Ascending aorta (tissue), 2 donors: ENCODE results near the gene GRIA1. TPM values are rescaled to one million over a fixed set of nuclear protein-coding genes. Genes with fewer than 3 reads are reported as not detected.

Experiments used
- DNase-seq, 2 donors: peaks; one replicate each; pipeline ENCODE4 v3.0.0-alpha.2; 2019; ENCODE audit warnings: low spot score in 2 of 2
- H3K27ac ChIP-seq, 2 donors: fragments of 200-600 bp; sonication (generic); one replicate each; pipeline ENCODE4 v1.5.1; 2016 to 2017; ENCODE audit warnings: mild to moderate bottlenecking in 1 of 2
- H3K27me3 ChIP-seq: fragments of 200-600 bp; sonication (generic); one replicate; pipeline ENCODE4 v1.5.1; 2017
- H3K36me3 ChIP-seq, 2 donors: fragments of 200-600 bp; sonication (generic); one replicate each; pipeline ENCODE4 v1.5.1; 2016
- H3K4me1 ChIP-seq, 2 donors: fragments of 200-600 bp; sonication (generic); one replicate each; pipeline ENCODE4 v1.5.1; 2016 to 2017; ENCODE audit warnings: mild to moderate bottlenecking in 1 of 2
- H3K4me3 ChIP-seq, 2 donors: fragments of 200-600 bp; sonication (generic); one replicate each; pipeline ENCODE4 v1.5.1; 2016 to 2017; ENCODE audit warnings: mild to moderate bottlenecking in 1 of 2
- H3K9me3 ChIP-seq, 2 donors: fragments of 200-600 bp; sonication (generic); one replicate each; pipeline ENCODE4 v1.5.1; 2016
- intact Hi-C: fragments of 100-400 bp; cut with DNase I; formaldehyde crosslinking; loops from one replicate; pipeline ENCODE4 v1.15.1; 2023
- total RNA-seq: library from RNA; depleted of rRNA; stranded (reverse); fragments of >200 nt; gene quantifications from one replicate; pipeline ENCODE4 v1.1.0, GENCODE V29; 2016
- TF ChIP-seq, protein P1 (sequence below), 3 experiments: fragments of 200-600 bp in 2 of 3; fragments of 450-650 bp in 1 of 3; sonication (generic) in 2 of 3; IDR thresholded peaks; one replicate each; pipeline ENCODE4 v1.5.1; 2016 to 2019; ENCODE audit warnings: antibody characterized with exemption in 3 of 3, mild to moderate bottlenecking in 1 of 3, moderate library complexity in 1 of 3

Gene GRIA1
- total RNA-seq, 1 donor from 2014 or later, result 7.0 TPM

GRCh38 chr5:153770066-153770465 is 279.6 kb downstream of the GRIA1 start:
- H3K27me3 ChIP-seq, result no peaks in the 10 kb centered on the region
- no peak overlapping the region for H3K27ac ChIP-seq
- intact Hi-C loops, result no loop called here
- no peak overlapping the region for H3K4me3 ChIP-seq
- H3K36me3 ChIP-seq, result no peaks in the 10 kb centered on the region
- H3K4me1 ChIP-seq, result no peaks in the 10 kb centered on the region
- H3K9me3 ChIP-seq, result no peaks in the 10 kb centered on the region
- DNase-seq, result no peak
- TF ChIP-seq, protein P1, sequence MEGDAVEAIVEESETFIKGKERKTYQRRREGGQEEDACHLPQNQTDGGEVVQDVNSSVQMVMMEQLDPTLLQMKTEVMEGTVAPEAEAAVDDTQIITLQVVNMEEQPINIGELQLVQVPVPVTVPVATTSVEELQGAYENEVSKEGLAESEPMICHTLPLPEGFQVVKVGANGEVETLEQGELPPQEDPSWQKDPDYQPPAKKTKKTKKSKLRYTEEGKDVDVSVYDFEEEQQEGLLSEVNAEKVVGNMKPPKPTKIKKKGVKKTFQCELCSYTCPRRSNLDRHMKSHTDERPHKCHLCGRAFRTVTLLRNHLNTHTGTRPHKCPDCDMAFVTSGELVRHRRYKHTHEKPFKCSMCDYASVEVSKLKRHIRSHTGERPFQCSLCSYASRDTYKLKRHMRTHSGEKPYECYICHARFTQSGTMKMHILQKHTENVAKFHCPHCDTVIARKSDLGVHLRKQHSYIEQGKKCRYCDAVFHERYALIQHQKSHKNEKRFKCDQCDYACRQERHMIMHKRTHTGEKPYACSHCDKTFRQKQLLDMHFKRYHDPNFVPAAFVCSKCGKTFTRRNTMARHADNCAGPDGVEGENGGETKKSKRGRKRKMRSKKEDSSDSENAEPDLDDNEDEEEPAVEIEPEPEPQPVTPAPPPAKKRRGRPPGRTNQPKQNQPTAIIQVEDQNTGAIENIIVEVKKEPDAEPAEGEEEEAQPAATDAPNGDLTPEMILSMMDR (IDR thresholded peaks at IDR 0.05), result no peak

- TF ChIP-seq, protein P1 (IDR thresholded peaks at IDR 0.05), result no peak
- Histone ChIP-seq H3K36me3 (no peaks in the 10 kb centered on the region), H3K4me1 (no peaks in the 10 kb centered on the region), H3K27me3 (no peaks in the 10 kb centered on the region), H3K9me3 (no peaks in the 10 kb centered on the region), H3K27ac (no peak overlapping the region), H3K4me3 (no peak overlapping the region)
- intact Hi-C loops, result no loop called here
- no peak for DNase-seq
Measured at GRCh38 chr5:153774686-153775085, 284.2 kb downstream of the GRIA1 start.

DNA sequence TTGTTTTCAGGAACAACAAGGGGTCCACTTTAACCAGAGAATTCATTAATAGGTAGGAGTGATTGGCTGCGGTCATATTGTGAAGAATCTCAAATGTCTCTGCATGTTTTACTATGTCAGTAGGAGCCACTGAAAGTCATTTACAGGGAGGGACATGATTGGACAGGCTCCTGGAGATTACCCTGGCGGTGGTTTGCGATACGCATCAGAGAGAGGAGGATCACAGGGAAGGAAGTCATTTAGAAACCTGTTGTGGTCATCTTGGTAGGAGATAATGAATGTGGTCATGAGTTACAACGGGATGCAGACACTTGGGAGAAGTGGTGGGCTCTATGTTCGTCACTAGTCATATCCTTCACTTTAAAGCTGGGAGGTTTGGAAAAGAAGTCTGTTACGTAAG is 285.5 kb downstream of the GRIA1 start:
- Histone ChIP-seq H3K9me3 (no peaks in the 10 kb centered on the region), H3K4me3 (no peak overlapping the region), H3K27ac (no peak overlapping the region), H3K4me1 (no peaks in the 10 kb centered on the region), H3K27me3 (no peaks in the 10 kb centered on the region), H3K36me3 (no peaks in the 10 kb centered on the region)
- TF ChIP-seq, protein P1 (IDR thresholded peaks at IDR 0.05), result no peak
- DNase-seq, result no peak
- intact Hi-C loops, result no loop called here

DNA sequence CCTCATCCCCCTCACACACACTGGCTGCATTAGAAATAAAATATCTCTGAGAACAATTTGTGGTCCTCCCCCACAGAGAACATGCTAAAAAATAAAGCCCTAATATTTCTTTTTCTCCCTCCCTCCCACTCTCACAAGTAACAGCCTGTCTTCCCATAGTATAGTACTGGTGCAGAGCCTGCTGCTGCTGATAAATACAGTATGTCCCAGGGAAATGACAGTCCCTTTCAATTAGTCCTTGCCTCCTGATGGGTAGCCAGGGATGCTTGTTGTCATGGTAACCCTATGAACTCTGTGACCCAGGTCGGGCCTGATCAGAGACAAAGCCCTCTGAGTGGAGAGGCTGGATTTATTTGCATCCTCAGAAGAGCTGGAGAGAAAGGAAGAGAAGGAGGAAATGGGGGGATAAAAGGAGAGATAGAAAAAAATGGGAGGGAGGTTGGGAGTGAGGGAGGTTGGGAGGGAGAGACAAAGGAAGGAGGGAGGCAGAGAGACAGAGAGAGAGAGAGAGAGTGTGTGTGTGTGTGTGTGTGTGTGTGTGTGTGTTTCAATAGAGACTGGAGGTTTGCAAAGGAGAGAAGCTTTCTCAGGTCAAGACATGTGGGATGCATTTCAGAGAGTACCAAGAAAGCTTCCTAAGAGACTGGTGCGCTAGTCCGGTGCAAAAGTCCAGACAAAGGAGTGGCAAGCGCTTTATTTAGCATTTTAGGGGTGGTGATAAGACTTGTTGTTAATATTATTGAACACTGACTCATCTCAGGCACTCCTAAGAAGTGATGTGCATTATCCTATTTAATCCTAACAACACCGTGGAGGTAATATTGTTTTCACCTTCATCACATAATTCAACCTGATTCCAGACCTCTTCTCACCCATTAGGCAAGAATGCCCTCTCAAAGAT is 287.5 kb downstream of the GRIA1 start:
- H3K4me3 ChIP-seq, result no peak overlapping the region
- H3K9me3 ChIP-seq, result no peaks in the 10 kb centered on the region
- no peaks in the 10 kb centered on the region for H3K4me1 ChIP-seq
- H3K27me3 ChIP-seq, result no peaks in the 10 kb centered on the region
- TF ChIP-seq, protein P1 (IDR thresholded peaks at IDR 0.05), result no peak
- intact Hi-C loops, result no loop called here
- H3K36me3 ChIP-seq, result no peaks in the 10 kb centered on the region
- DNase-seq, result no peak
- H3K27ac ChIP-seq, result no peak overlapping the region

DNA sequence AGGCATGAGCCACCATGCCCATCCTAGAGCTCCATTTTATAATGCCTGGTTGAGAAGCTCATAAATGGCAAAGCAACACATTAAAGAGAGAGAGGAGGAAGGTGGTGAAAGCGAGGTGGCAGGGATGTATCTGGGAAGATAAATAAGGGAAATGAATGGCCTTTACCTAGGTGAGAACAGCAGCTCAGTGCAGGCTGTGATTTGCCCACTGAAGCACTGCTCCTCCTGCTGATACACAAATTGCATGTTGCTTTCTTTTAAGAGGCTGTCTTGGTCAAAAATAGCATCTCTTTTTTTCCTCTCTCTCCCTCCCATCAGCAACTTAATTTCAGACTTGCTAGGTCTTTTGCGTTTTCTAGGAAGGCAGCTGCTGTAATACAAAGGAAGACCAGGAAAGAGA is 289.4 kb downstream of the GRIA1 start:
- TF ChIP-seq, protein P1 (IDR thresholded peaks at IDR 0.05), result no peak
- intact Hi-C loops, result no loop called here
- H3K9me3 ChIP-seq, result no peaks in the 10 kb centered on the region
- no peaks in the 10 kb centered on the region for H3K4me1 ChIP-seq
- H3K36me3 ChIP-seq, result no peaks in the 10 kb centered on the region
- H3K27ac ChIP-seq, result no peak overlapping the region
- H3K27me3 ChIP-seq, result no peaks in the 10 kb centered on the region
- no peak for DNase-seq
- H3K4me3 ChIP-seq, result no peak overlapping the region
